GM06990 (cell line): ENCODE results near the gene SEMA6A.

Source experiments
- DNase-seq: peaks from one replicate; pipeline ENCODE4 v3.0.0-alpha.2; 2011; ENCODE audit not compliant: insufficient read length; ENCODE audit errors: extremely low read depth
- H3K27me3 ChIP-seq: replicated peaks from 2 replicates; pipeline ENCODE4 v1.6.0; 2011; ENCODE audit warnings: low read length; ENCODE audit not compliant: control insufficient read depth, insufficient read depth
- H3K36me3 ChIP-seq: 2 replicates; pipeline ENCODE4 v1.5.1; 2011; ENCODE audit warnings: low read length; ENCODE audit not compliant: control insufficient read depth, insufficient read depth
- H3K4me3 ChIP-seq: replicated peaks from 2 replicates; pipeline ENCODE4 v1.5.1; 2011; ENCODE audit warnings: low read depth, mild to moderate bottlenecking, control low read depth, low read length
- CTCF ChIP-seq: IDR thresholded peaks from 2 replicates; pipeline ENCODE4 v1.5.1; 2011; ENCODE audit warnings: low read length, control low read depth, mild to moderate bottlenecking, inconsistent platforms; ENCODE audit not compliant: insufficient read depth, poor library complexity, severe bottlenecking

SEMA6A gene

GRCh38 chr5:116571568-116572349, 2.9 kb downstream of the SEMA6A start:
- DNase-seq, result no peak
- Histone ChIP-seq H3K36me3 (no peaks in the 10 kb centered on the region), H3K4me3 (no peak overlapping the region), H3K27me3 (peaks cover 10% of the 10 kb centered on the region)
- no peak for TF ChIP-seq CTCF

GRCh38 chr5:116569999-116570398, 4.6 kb downstream of the SEMA6A start:
- Histone ChIP-seq H3K27me3 (peaks cover 8% of the 10 kb centered on the region), H3K36me3 (no peaks in the 10 kb centered on the region), H3K4me3 (no peak overlapping the region)
- no peak for TF ChIP-seq CTCF
- no peak for DNase-seq

- Histone ChIP-seq H3K36me3 (no peaks in the 10 kb centered on the region), H3K27me3 (peaks cover 2% of the 10 kb centered on the region), H3K4me3 (no peak overlapping the region)
- no peak for DNase-seq
- TF ChIP-seq CTCF, result no peak
Observed at GRCh38 chr5:116567106-116567505, 7.5 kb downstream of the SEMA6A start.

- no peak for DNase-seq
- Histone ChIP-seq H3K27me3 (no peaks in the 10 kb centered on the region), H3K4me3 (no peak overlapping the region), H3K36me3 (no peaks in the 10 kb centered on the region)
- TF ChIP-seq CTCF, result no peak
Observed at GRCh38 chr5:116566251-116566650, 8.4 kb downstream of the SEMA6A start.

GRCh38 chr5:116564756-116565490, 9.7 kb downstream of the SEMA6A start:
- no peak for TF ChIP-seq CTCF
- H3K27me3 ChIP-seq, result no peaks in the 10 kb centered on the region
- no peak overlapping the region for H3K4me3 ChIP-seq
- DNase-seq, result no peak
- no peaks in the 10 kb centered on the region for H3K36me3 ChIP-seq
